COLO668 (cell line): ENCODE data around the gene SULT6B1.
A peak's percentile ranks its signal among the peaks of the same experiment; 100 is the strongest.
"Not testable (repeated sequence)": the region's sequence is repeated elsewhere in the genome, so short reads cannot be mapped to it uniquely, and the experiment has no call there.

ENCODE experiments used
- DNase-seq: peaks from one replicate; lab custom pipeline; 2025; ENCODE audit not compliant: unreplicated experiment; lab: John Stamatoyannopoulos, UW

The SULT6B1 gene, protein sequence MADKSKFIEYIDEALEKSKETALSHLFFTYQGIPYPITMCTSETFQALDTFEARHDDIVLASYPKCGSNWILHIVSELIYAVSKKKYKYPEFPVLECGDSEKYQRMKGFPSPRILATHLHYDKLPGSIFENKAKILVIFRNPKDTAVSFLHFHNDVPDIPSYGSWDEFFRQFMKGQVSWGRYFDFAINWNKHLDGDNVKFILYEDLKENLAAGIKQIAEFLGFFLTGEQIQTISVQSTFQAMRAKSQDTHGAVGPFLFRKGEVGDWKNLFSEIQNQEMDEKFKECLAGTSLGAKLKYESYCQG

GRCh38 chr2:37188570-37188969 lies at the start of gene SULT6B1:
TSS of gene SULT6B1 (minus strand) at chr2:37188670. CDS start at chr2:37188640, 30 bp downstream.
- no peak for DNase-seq

DNA sequence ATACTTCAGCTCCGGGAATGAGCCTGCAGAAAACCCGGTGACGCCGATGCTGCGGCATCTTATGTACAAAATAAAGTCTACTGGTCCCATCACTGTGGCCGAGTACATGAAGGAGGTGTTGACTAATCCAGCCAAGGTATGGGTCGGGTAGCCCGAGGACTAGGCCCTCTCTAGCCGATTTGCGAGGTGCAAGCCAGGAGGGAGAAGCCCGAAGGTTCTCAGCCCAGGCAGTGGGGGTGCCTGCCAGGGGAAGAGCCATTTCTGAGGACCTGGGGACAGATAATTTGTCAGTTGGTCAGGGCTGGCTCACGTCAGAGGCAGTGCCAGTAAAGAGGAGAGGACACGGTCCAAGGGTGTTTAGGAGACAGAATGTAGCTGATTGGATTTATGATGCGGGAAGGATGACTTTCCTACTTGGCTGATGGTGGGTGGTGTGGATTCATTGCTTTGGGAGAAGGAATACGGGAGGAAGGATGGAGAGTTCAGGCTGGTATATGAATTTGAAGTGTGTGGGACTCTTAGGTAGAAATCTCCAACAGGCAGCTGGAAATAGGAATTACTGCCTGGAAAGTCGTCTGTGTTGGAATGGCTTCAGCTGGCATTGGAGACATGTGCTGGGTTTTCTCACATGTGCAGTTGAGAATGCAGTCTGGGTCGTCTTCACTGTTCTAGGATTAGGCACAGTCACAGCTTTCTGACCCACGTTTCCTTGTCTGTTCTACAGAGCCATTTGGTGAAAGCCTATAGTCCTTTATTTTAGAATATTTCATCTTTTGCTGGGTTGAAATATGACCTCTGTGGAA lies 43.9 kb upstream of the SULT6B1 start:
- DNase-seq = peak; percentile 26

DNA sequence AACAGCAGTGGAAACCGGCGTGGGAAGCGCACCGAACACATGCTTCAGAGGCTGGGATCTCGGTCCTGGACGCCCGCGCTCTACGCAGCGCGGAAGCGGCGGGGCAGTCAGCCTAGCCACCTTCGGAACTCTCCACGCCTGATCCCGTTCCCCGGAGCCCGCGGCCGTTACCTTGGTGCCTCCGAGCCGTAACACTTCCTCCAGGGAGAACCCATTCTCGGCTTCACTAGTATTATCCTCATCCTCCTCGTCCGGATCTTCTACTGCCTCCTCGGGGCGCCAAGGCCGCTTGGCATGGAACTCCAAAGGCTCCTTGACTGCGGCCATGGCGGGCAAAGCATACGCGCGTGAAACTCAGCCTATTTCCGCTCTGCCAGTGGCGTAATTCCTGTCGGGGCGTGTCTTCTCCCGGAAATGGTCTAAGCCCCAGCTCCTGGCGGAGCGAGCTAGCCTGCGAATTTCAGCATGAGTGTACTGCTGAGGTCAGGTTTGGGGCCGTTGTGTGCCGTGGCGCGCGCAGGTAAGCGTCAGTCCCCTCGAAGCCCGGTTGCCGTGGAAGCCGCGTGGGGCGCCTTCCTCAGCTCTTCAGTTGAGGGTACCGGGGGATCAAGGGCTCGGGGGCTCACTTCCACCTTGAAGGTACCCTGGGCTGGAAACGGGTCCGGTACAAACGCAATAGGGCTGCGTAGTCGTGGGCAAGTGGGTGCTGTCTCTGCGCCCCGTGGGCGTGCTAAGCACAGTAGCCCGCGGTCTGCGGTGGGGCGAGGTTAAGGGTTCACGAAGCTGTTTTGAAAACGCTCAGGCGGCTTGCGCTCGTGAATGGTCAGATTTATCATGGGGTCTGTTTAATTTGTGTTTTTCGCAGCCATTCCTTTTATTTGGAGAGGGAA lies 43.0 kb upstream of the SULT6B1 start, which contains the start of the genes CEBPZ and NDUFAF7:
Gene CEBPZ (minus strand): TSS at position 356 of the 890 bp plus-strand sequence. CDS start 29 bp downstream, at position 327.
Gene NDUFAF7 (plus strand): TSS at position 418 of the 890 bp plus-strand sequence. CDS start 48 bp downstream, at position 466.
- peak; percentile 89 for DNase-seq

GRCh38 chr2:37230581-37230980 lies 42.1 kb upstream of the SULT6B1 start:
- no peak for DNase-seq

- DNase-seq = no peak
Observed at GRCh38 chr2:37228788-37229187, 40.3 kb upstream of the SULT6B1 start.

- DNase-seq = no peak
Observed at GRCh38 chr2:37226863-37227262, 38.4 kb upstream of the SULT6B1 start.

- not testable (repeated sequence) for DNase-seq
Observed at GRCh38 chr2:37225129-37225528, 36.7 kb upstream of the SULT6B1 start.

GRCh38 chr2:37224063-37224462 lies 35.6 kb upstream of the SULT6B1 start:
- DNase-seq = no peak

DNA sequence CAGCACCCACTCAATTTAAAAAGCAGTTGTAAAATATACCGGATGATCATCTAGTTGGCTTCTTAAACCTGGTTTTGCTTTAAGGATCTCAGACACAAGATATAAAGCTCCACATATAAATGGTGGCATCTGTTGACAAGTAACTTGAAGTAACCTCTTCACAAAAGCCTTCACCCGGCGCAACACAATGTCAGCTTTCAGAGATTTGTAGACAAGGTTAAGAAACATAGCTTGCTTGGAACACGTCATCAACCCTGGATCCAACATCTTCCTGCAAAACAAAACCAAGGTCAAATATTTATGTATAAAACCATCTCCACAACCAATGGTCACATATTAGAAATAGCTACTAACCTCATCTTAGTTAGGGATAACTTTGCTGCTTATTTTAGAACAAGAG lies 34.7 kb upstream of the SULT6B1 start:
- no peak for DNase-seq

DNA sequence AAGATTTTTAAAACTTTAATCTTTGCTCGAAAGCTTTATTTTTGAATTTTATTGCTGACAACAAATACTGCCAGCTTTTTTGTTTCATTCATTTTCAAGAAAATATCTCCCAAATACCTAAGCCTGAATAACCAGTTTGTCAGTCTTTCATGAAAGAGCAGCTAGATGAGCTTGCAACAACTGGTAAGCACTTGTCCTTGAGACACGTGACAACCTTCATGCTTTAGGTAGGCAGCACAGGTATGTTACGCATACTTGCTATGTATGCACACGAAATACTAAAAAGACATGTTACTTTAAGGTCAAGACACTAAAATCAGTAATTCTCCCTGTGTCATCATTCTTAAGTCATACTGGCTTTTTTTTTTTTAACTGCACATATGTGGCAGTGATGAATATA lies 30.6 kb upstream of the SULT6B1 start:
- no peak for DNase-seq

- no peak for DNase-seq
Observed at GRCh38 chr2:37215250-37215649, 26.8 kb upstream of the SULT6B1 start.

GRCh38 chr2:37211939-37212338 lies 23.5 kb upstream of the SULT6B1 start:
- no peak for DNase-seq

DNA sequence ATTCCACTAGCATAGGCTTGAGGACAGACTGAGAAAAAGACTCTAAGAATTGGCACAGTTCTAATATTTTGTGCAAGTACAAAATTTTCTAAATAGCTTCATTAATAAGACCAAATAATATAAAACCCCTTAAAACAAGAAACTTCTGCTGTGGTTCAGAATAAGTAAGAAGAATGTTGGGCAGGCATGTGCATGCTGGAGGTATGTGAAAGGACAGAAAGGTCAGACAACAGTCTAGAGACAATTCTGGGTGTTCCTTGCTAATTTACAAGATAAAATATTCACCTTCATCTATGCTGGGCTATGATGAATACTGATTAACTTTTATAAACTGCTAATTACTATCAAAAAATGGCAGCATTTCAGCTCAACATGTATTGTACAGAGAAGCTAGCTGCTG lies 22.7 kb upstream of the SULT6B1 start:
- DNase-seq = no peak

GRCh38 chr2:37206760-37207159 lies 18.3 kb upstream of the SULT6B1 start:
- DNase-seq = not testable (repeated sequence)

- no peak for DNase-seq
Observed at GRCh38 chr2:37205689-37206341, 17.3 kb upstream of the SULT6B1 start.

DNA sequence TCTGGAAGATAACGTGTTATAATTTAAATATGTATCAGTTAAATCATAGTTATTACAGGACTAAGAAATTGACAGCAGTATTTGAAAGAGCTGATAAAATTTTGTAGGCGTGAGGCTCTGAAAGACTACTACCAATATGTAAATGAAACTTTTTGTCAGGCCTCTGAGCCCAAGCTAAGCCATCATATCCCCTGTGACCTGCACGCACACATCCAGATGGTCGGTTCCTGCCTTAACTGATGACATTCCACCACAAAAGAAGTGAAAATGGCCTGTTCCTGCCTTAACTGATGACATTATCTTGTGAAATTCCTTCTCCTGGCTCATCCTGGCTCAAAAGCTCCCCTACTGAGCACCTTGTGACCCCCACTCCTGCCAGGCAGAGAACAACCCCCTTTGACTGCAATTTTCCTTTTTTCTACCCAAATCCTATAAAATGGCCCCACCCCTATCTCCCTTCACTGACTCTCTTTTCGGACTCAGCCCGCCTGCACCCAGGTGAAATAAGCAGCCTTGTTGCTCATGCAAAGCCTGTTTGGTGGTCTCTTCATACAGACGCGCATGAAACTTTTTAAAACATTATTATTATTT lies 16.7 kb upstream of the SULT6B1 start:
- not testable (repeated sequence) for DNase-seq

DNA sequence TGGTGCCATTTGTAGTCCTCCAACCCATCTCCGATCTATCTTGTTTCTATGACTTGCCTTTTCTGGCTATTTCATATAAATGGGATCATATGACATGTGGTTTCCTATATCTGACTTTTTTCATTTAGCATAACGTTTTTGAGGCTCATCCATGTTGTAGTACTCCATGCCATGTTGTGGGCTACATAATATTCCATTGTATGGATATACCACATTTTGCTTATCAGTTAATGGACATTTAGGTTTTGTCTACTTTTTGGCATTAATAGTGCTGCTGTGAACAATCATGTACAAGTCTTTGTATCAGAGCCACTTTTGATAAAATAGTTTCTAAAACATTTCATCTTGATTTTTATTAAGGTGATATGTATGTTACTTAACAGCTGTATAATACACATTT lies 15.2 kb upstream of the SULT6B1 start:
- no peak for DNase-seq

- DNase-seq = no peak
Observed at GRCh38 chr2:37201766-37202165, 13.3 kb upstream of the SULT6B1 start.

DNA sequence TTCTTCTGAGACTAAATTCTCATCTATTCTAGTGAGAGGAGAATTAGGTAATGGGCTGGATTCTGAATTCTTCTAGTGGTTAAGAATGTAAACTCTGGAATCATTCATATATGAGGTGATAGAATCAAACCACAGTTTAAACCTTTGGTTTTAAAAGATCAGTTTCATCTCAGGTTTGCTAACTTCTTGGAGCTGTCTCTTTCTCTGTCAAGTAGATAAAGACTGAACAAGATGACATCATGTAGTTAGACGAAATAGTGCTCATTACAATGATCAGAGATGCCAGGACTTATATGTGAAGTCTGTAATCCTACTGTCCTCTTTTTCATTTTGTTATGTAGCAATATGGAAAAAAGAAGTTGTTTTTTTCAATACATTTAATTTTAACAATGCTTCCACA lies 12.7 kb upstream of the SULT6B1 start:
- DNase-seq = no peak

GRCh38 chr2:37198681-37199065 lies 10.2 kb upstream of the SULT6B1 start:
- no peak for DNase-seq
